ENCODE results near the gene DUSP11. TPM values are rescaled to one million over a fixed set of nuclear protein-coding genes. Genes with fewer than 3 reads are reported as not detected.

The DUSP11 gene
- total and polyA plus RNA-seq, 9 of the 15 experiments (the other 6 are each of a cell fraction or from before 2014, with no cell fraction given) = 20.7 to 79.8 (median 29.3) TPM

GRCh38 chr2:73736855-73737779, 42.8 kb downstream of the DUSP11 start, which contains the start of gene TPRKB (continued):
- TF ChIP-seq DACH1 (IDR thresholded peaks at IDR 0.05; ENCODE audit: partially characterized antibody) (peak; percentile 9), ZNF217 (CRISPR knock-in tag; IDR thresholded peaks at IDR 0.05) (no peak), JUN (IDR thresholded peaks at IDR 0.05; ENCODE audit: borderline replicate concordance, low read depth, low read length) (no peak; the same call in 1 of the 2 replicates), JUN (CRISPR knock-in tag; IDR thresholded peaks at IDR 0.05; ENCODE audit: borderline replicate concordance) (peak; percentile 53; the same call in 1 of the 2 replicates), ZNF699 (CRISPR knock-in tag; IDR thresholded peaks at IDR 0.05; ENCODE audit: insufficient replicate concordance) (no peak), PPARD (CRISPR knock-in tag; IDR thresholded peaks at IDR 0.05) (no peak), EP300 (IDR thresholded peaks at IDR 0.05; ENCODE audit: low read length) (0 out of 2 replicates have a peak, but pooled peaks have one; percentile 25), CXXC5 (CRISPR knock-in tag; IDR thresholded peaks at IDR 0.05) (peak; percentile 79), ZNF668 (CRISPR knock-in tag; IDR thresholded peaks at IDR 0.05) (no peak), PATZ1 (CRISPR knock-in tag; IDR thresholded peaks at IDR 0.05; ENCODE audit: borderline replicate concordance) (no peak; the same call in 1 of the 2 replicates), ELF1 (tag; IDR thresholded peaks at IDR 0.05) (peak; percentile 98), CBFA2T2 (conservative IDR thresholded peaks at IDR 0.05) (no peak), ZSCAN32 (CRISPR knock-in tag; IDR thresholded peaks at IDR 0.05) (no peak), SUPT5H (IDR thresholded peaks at IDR 0.05) (peak; percentile 89), U2AF2 (optimal IDR thresholded peaks at IDR 0.05; ENCODE audit: low read depth, low read length) (no peak), ZBTB1 (CRISPR knock-in tag; IDR thresholded peaks at IDR 0.05; ENCODE audit: borderline replicate concordance, low read depth) (no peak), MEF2A (IDR thresholded peaks at IDR 0.05; ENCODE audit: control insufficient read depth, low read depth, low read length) (no peak), CREB5 (CRISPR knock-in tag; IDR thresholded peaks at IDR 0.05) (no peak), ZNF583 (CRISPR knock-in tag; IDR thresholded peaks at IDR 0.05) (no peak), NFIX (CRISPR knock-in tag; IDR thresholded peaks at IDR 0.05; ENCODE audit: low read depth) (no peak), HNRNPK (IDR thresholded peaks at IDR 0.05; ENCODE audit: low read depth, low read length, poor library complexity, severe bottlenecking) (no peak), TCF15 (CRISPR knock-in tag; IDR thresholded peaks at IDR 0.05) (no peak), HOMEZ (CRISPR knock-in tag; IDR thresholded peaks at IDR 0.05) (no peak), RNF2 (IDR thresholded peaks at IDR 0.05) (no peak)
